ENCODE data around the gene PCDHAC2. TPM values are rescaled to one million over a fixed set of nuclear protein-coding genes. Genes with fewer than 3 reads are reported as not detected.

PCDHAC2 gene
- total RNA-seq, 1 experiment from 2014 or later: 3.4 TPM

- H3K27ac ChIP-seq: no peak overlapping the region
- ChIA-PET POLR2A (ENCODE audit: unreplicated experiment) (no interaction called here), CTCF (no interaction called here)
- H4K20me1 ChIP-seq (ENCODE audit: insufficient read depth): no peaks in the 10 kb centered on the region
- BruUV-seq (replicated peaks): no TSS peak
- no peak for DNase-seq
- no peak for TF ChIP-seq EZH2 (IDR thresholded peaks at IDR 0.05; ENCODE audit: low read depth)
- TF ChIP-seq CTCF (conservative IDR thresholded peaks at IDR 0.05): no peak
- H3K27me3 ChIP-seq (ENCODE audit: insufficient read depth, low read depth): no peaks in the 10 kb centered on the region
- H3F3A ChIP-seq (ENCODE audit: insufficient read depth, low read depth): no peaks in the 10 kb centered on the region
- H3K4me3 ChIP-seq: no peak overlapping the region
- no peaks in the 10 kb centered on the region for H3K9me3 ChIP-seq (ENCODE audit: insufficient read depth, low read depth)
- intact Hi-C loops (cut with micrococcal nuclease; ENCODE audit: unreplicated experiment): no loop called here
- H3K79me2 ChIP-seq (ENCODE audit: low read depth): no peaks in the 10 kb centered on the region
- H3K4me2 ChIP-seq: no peak overlapping the region
- H3K36me3 ChIP-seq (ENCODE audit: low read depth): no peaks in the 10 kb centered on the region
- H3K4me1 ChIP-seq (replicated peaks; ENCODE audit: insufficient read depth): no peaks in the 10 kb centered on the region
- H3K9me2 ChIP-seq (ENCODE audit: insufficient read depth): no peaks in the 10 kb centered on the region
- no peak overlapping the region for H2AFZ ChIP-seq
These were observed 26.6 kb downstream of the PCDHAC2 start for GRCh38 chr5:140992828-140993227.

DNA sequence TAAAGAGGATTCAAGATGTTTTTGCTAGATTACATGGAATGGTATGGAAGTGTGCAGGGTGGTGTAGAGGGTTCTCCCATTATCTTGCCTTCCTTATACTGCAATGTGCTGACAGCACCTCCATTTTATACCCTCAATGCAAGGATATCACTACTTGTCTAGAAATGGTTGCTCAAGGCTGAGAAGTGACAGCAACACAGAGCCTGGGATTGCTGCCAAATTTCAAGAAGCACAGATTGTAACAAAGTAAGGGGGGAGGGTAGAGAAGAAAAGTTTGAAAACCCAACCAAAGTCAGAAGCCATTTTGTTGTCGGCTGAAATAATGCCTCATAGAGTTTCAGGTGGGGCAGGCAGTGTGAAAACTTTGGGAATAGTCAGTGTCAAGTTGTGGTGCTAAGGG is 29.8 kb downstream of the PCDHAC2 start:
- no peaks in the 10 kb centered on the region for H3K9me2 ChIP-seq (ENCODE audit: insufficient read depth)
- no peak for DNase-seq
- TF ChIP-seq CTCF (conservative IDR thresholded peaks at IDR 0.05) (no peak), EZH2 (IDR thresholded peaks at IDR 0.05; ENCODE audit: low read depth) (no peak)
- CTCF ChIA-PET: no interaction called here
- no peaks in the 10 kb centered on the region for H3K27me3 ChIP-seq (ENCODE audit: insufficient read depth, low read depth)
- H3K36me3 ChIP-seq (ENCODE audit: low read depth): no peaks in the 10 kb centered on the region
- H3K79me2 ChIP-seq (ENCODE audit: low read depth): no peaks in the 10 kb centered on the region
- no peak overlapping the region for H3K27ac ChIP-seq
- POLR2A ChIA-PET (ENCODE audit: unreplicated experiment): no interaction called here
- no peak overlapping the region for H3K4me3 ChIP-seq
- H2AFZ ChIP-seq: no peak overlapping the region
- H3K4me2 ChIP-seq: no peak overlapping the region
- no peaks in the 10 kb centered on the region for H4K20me1 ChIP-seq (ENCODE audit: insufficient read depth)
- no peaks in the 10 kb centered on the region for H3K9me3 ChIP-seq (ENCODE audit: insufficient read depth, low read depth)
- no TSS peak for BruUV-seq (replicated peaks)
- no peaks in the 10 kb centered on the region for H3F3A ChIP-seq (ENCODE audit: insufficient read depth, low read depth)
- intact Hi-C loops (cut with micrococcal nuclease; ENCODE audit: unreplicated experiment): no loop called here
- H3K4me1 ChIP-seq (replicated peaks; ENCODE audit: insufficient read depth): no peaks in the 10 kb centered on the region

GRCh38 chr5:140998921-140999410 is 32.7 kb downstream of the PCDHAC2 start:
- no TSS peak for BruUV-seq (replicated peaks)
- no peaks in the 10 kb centered on the region for H4K20me1 ChIP-seq (ENCODE audit: insufficient read depth)
- H3K36me3 ChIP-seq (ENCODE audit: low read depth): no peaks in the 10 kb centered on the region
- no peaks in the 10 kb centered on the region; the same call in 1 of the 2 replicates for H3K9me2 ChIP-seq (ENCODE audit: insufficient read depth)
- DNase-seq: no peak
- H3K9me3 ChIP-seq (ENCODE audit: insufficient read depth, low read depth): no peaks in the 10 kb centered on the region
- intact Hi-C loops (cut with micrococcal nuclease; ENCODE audit: unreplicated experiment): no loop called here
- ChIA-PET CTCF (interaction anchor here (1.1 kb wide), 1 partner anchor 41 kb away, joined by 3 read pairs; no protein-coding TSS in a partner anchor), POLR2A (ENCODE audit: unreplicated experiment) (no interaction called here)
- no peaks in the 10 kb centered on the region for H3K27me3 ChIP-seq (ENCODE audit: insufficient read depth, low read depth)
- no peaks in the 10 kb centered on the region for H3K79me2 ChIP-seq (ENCODE audit: low read depth)
- no peak overlapping the region for H3K4me3 ChIP-seq
- no peak overlapping the region for H3K27ac ChIP-seq
- no peak overlapping the region for H2AFZ ChIP-seq
- no peak overlapping the region for H3K4me2 ChIP-seq
- peaks cover 8% of the 10 kb centered on the region; the same call in 1 of the 2 replicates for H3K4me1 ChIP-seq (replicated peaks; ENCODE audit: insufficient read depth)
- TF ChIP-seq EZH2 (IDR thresholded peaks at IDR 0.05; ENCODE audit: low read depth) (no peak), CTCF (conservative IDR thresholded peaks at IDR 0.05) (no peak)
- H3F3A ChIP-seq (ENCODE audit: insufficient read depth, low read depth): peaks cover 9% of the 10 kb centered on the region; the same call in 1 of the 2 replicates

Measured in PC-9 (cell line).